IMR-90 (cell line): ENCODE data around the gene ALKBH7. TPM values are rescaled to one million over a fixed set of nuclear protein-coding genes. Genes with fewer than 3 reads are reported as not detected.
A peak's percentile ranks its signal among the peaks of the same experiment; 100 is the strongest.

Experiments
- ATAC-seq: fragments of 200-7000 bp; cut with Tn5 transposase; 2 replicates; pipeline ENCODE4 v1.9.1; 2020; ENCODE audit warnings: low read depth, mild to moderate bottlenecking, moderate library complexity
- BruUV-seq: library from RNA; stranded (reverse); fragments of 400-500 nt; replicated peaks from 2 replicates; lab custom pipeline; 2021; lab: Mats Ljungman, UMichigan
- CTCF ChIA-PET: fragments of 300-600 bp; formaldehyde crosslinking; extraction: SDS; loops from one replicate; lab custom pipeline; 2021; ENCODE audit warnings: antibody characterized with exemption; lab: Yijun Ruan, JAX
- POLR2A ChIA-PET: fragments of 300-600 bp; sonication (Branson Sonifier 250); formaldehyde crosslinking; loops from one replicate; lab custom pipeline; 2022; ENCODE audit warnings: antibody characterized with exemption; ENCODE audit not compliant: unreplicated experiment; lab: Charles Lee
- DNase-seq: peaks from one replicate; pipeline ENCODE4 v3.0.0; 2013
- H2AFZ ChIP-seq: replicated peaks from 2 replicates; pipeline ENCODE3; 2013; ENCODE audit warnings: low read length, mild to moderate bottlenecking; ENCODE audit not compliant: poor library complexity
- H2AK5ac ChIP-seq: 2 replicates; pipeline ENCODE4 v1.6.1; 2013; ENCODE audit warnings: low read depth, low read length, inconsistent platforms
- H2AK9ac ChIP-seq: replicated peaks from 2 replicates; pipeline ENCODE3; 2013; ENCODE audit warnings: mild to moderate bottlenecking, low read depth, low read length, moderate library complexity; ENCODE audit not compliant: poor library complexity
- H2BK120ac ChIP-seq: 2 replicates; pipeline ENCODE4 v1.6.1; 2013; ENCODE audit warnings: low read depth, low read length, inconsistent platforms
- H2BK15ac ChIP-seq: 3 replicates; pipeline ENCODE4 v1.6.1; 2013; ENCODE audit warnings: low read depth, low read length, inconsistent platforms
- H2BK20ac ChIP-seq: 2 replicates; pipeline ENCODE4 v1.6.1; 2013; ENCODE audit warnings: low read depth, mild to moderate bottlenecking, inconsistent platforms, low read length, moderate library complexity
- H2BK5ac ChIP-seq: 2 replicates; pipeline ENCODE4 v1.6.1; 2013; ENCODE audit warnings: mild to moderate bottlenecking, low read depth, low read length, inconsistent platforms; ENCODE audit not compliant: poor library complexity, severe bottlenecking
- H3K14ac ChIP-seq: replicated peaks from 2 replicates; pipeline ENCODE4 v1.6.1; 2013; ENCODE audit warnings: low read depth, low read length, inconsistent platforms
- H3K18ac ChIP-seq: 2 replicates; pipeline ENCODE4 v1.6.1; 2013; ENCODE audit warnings: low read depth, low read length, control low read depth
- H3K23ac ChIP-seq: 2 replicates; pipeline ENCODE4 v1.6.1; 2013; ENCODE audit warnings: low read depth, low read length, inconsistent platforms
- H3K27ac ChIP-seq: 2 replicates; pipeline ENCODE4 v1.5.1; 2013; ENCODE audit warnings: mild to moderate bottlenecking, control low read depth, low read length; ENCODE audit not compliant: insufficient read depth
- H3K27me3 ChIP-seq: 2 replicates; pipeline ENCODE4 v1.6.1; 2013; ENCODE audit warnings: low read length; ENCODE audit not compliant: control insufficient read depth, insufficient read depth
- H3K36me3 ChIP-seq: 2 replicates; pipeline ENCODE4 v1.6.1; 2013; ENCODE audit warnings: low read length, mixed read lengths; ENCODE audit not compliant: control insufficient read depth, insufficient read depth
- H3K4ac ChIP-seq: 2 replicates; pipeline ENCODE4 v1.6.1; 2013; ENCODE audit warnings: low read depth, low read length, inconsistent platforms
- H3K4me1 ChIP-seq: 2 replicates; pipeline ENCODE4 v1.6.1; 2013; ENCODE audit warnings: low read length, mixed read lengths; ENCODE audit not compliant: control insufficient read depth, insufficient read depth
- H3K4me2 ChIP-seq: 2 replicates; pipeline ENCODE4 v1.6.1; 2013; ENCODE audit warnings: low read depth, mild to moderate bottlenecking, control low read depth, low read length, moderate library complexity
- H3K4me3 ChIP-seq: 2 replicates; pipeline ENCODE4 v1.5.1; 2013; ENCODE audit warnings: low read depth, mild to moderate bottlenecking, control low read depth, low read length, moderate library complexity; ENCODE audit not compliant: insufficient read depth
- H3K56ac ChIP-seq: 2 replicates; pipeline ENCODE4 v1.6.1; 2013; ENCODE audit warnings: low read length, inconsistent platforms; ENCODE audit not compliant: insufficient read depth; ENCODE audit errors: extremely low read depth
- H3K79me1 ChIP-seq, 2 experiments: 2 replicates each; pipeline ENCODE4 v1.6.1; 2013; ENCODE audit warnings: low read length in 2 of 2, inconsistent platforms in 1 of 2, low read depth in 1 of 2
- H3K9ac ChIP-seq: 2 replicates; pipeline ENCODE4 v1.6.1; 2013; ENCODE audit warnings: low read depth, low read length, control low read depth
- H3K9me1 ChIP-seq: 2 replicates; pipeline ENCODE4 v1.6.1; 2013; ENCODE audit warnings: low read length, inconsistent platforms; ENCODE audit not compliant: insufficient read depth
- H3K9me3 ChIP-seq: 2 replicates; pipeline ENCODE4 v1.6.1; 2013; ENCODE audit warnings: low read length; ENCODE audit not compliant: control insufficient read depth, insufficient read depth
- H4K20me1 ChIP-seq: 2 replicates; pipeline ENCODE4 v1.6.1; 2013; ENCODE audit warnings: low read length, inconsistent platforms; ENCODE audit not compliant: insufficient read depth
- H4K5ac ChIP-seq: 2 replicates; pipeline ENCODE4 v1.6.1; 2013; ENCODE audit warnings: mild to moderate bottlenecking, low read depth, low read length, control low read depth
- H4K8ac ChIP-seq, 2 experiments: 2 replicates each; pipeline ENCODE4 v1.6.1; 2013; ENCODE audit warnings: low read depth in 2 of 2, low read length in 2 of 2, control low read depth in 1 of 2, inconsistent platforms in 1 of 2
- H4K91ac ChIP-seq: 2 replicates; pipeline ENCODE4 v1.6.1; 2013; ENCODE audit warnings: low read depth, low read length, inconsistent platforms; ENCODE audit not compliant: insufficient read depth
- BHLHE40 ChIP-seq: fragments of 150-350 bp; IDR thresholded peaks from 2 replicates; pipeline ENCODE4 v1.6.1; 2016; ENCODE audit warnings: mild to moderate bottlenecking, low read depth, low read length
- ELK1 ChIP-seq: fragments of 150-350 bp; IDR thresholded peaks from 2 replicates; pipeline ENCODE4 v1.6.1; 2016; ENCODE audit warnings: low read depth, mild to moderate bottlenecking, low read length, moderate library complexity, borderline replicate concordance
- FOS ChIP-seq: fragments of 150-350 bp; IDR thresholded peaks from 2 replicates; pipeline ENCODE4 v1.6.1; 2016; ENCODE audit warnings: low read depth, low read length
- MAFK ChIP-seq: IDR thresholded peaks from 2 replicates; pipeline ENCODE4 v1.6.1; 2012; ENCODE audit warnings: low read depth, low read length, improper control_type of control experiment
- MXI1 ChIP-seq: IDR thresholded peaks from 2 replicates; pipeline ENCODE4 v1.6.1; 2012; ENCODE audit warnings: low read depth, mild to moderate bottlenecking, low read length, moderate library complexity, borderline replicate concordance
- NFE2L2 ChIP-seq: fragments of 150-350 bp; IDR thresholded peaks from 2 replicates; pipeline ENCODE4 v1.6.1; 2016; ENCODE audit warnings: low read depth, mild to moderate bottlenecking, low read length
- POLR2A ChIP-seq: IDR thresholded peaks from 2 replicates; pipeline ENCODE4 v1.6.1; 2012; ENCODE audit warnings: mild to moderate bottlenecking, low read depth, low read length
- RAD21 ChIP-seq: IDR thresholded peaks from 2 replicates; pipeline ENCODE4 v1.6.1; 2012; ENCODE audit warnings: low read length, improper control_type of control experiment
- SMC3 ChIP-seq: fragments of 150-350 bp; IDR thresholded peaks from 2 replicates; pipeline ENCODE4 v1.6.1; 2016; ENCODE audit warnings: low read depth, mild to moderate bottlenecking, antibody characterized with exemption, low read length, moderate library complexity
- WGBS, 2 experiments: methylation state at CpG; one replicate each; pipeline versions ENCODE4 v1.1.5 to v1.1.7; 2013; ENCODE audit warnings: missing lambda C conversion rate in 2 of 2; ENCODE audit not compliant: insufficient read length in 1 of 2; ENCODE audit errors: extremely low coverage in 2 of 2; 5-methylcytosine and 5-hydroxymethylcytosine counted together
- dilution Hi-C: fragments of 300-500 bp; cut with HindIII; formaldehyde crosslinking; loops from one replicate; pipeline ENCODE4 v1.14.3; 2018; ENCODE audit warnings: low sequenced_read_pairs; ENCODE audit not compliant: unreplicated experiment
- in situ Hi-C: fragments of 300-500 bp; cut with MboI; formaldehyde crosslinking; loops from 3 replicates; pipeline ENCODE4 v1.14.3; 2019; ENCODE audit warnings: low sequenced_read_pairs, inconsistent platforms, mixed read lengths
- intact Hi-C: fragments of 100-400 bp; cut with micrococcal nuclease; formaldehyde crosslinking; loops from 2 replicates; pipeline ENCODE4 v1.10.0; 2022
- polyA plus RNA-seq, 3 experiments: library from polyadenylated mRNA; depleted of rRNA; stranded (reverse); fragments of >200 nt; gene quantifications; 2 replicates each; pipeline ENCODE4 v1.2.3, GENCODE V29; 2012; ENCODE audit warnings: low replicate concordance in 1 of 3
- total RNA-seq: library from RNA; depleted of rRNA; stranded (reverse); fragments of >200 nt; gene quantifications from 2 replicates; pipeline ENCODE4 v1.2.3, GENCODE V29; 2012

ALKBH7 gene
- total and polyA plus RNA-seq, 2 of the 4 experiments (the other 2 are of a cell fraction) = 9.3 to 22.5 TPM

GRCh38 chr19:6374161-6374709, 1.6 kb downstream of the ALKBH7 start:
- H3K56ac ChIP-seq = no peak overlapping the region
- WGBS, 2 experiments = 66% methylated on average over 15 of the region's 29 CpGs; no CpG with 5 or more reads in 1 of the 2 experiments
- no peaks in the 10 kb centered on the region for H3K27me3 ChIP-seq
- peak overlapping the region; percentile 65 for H2BK5ac ChIP-seq
- H3K9ac ChIP-seq = peak overlapping the region; percentile 49; the same call in 1 of the 2 replicates
- in situ Hi-C loops (no loop called here), dilution Hi-C loops (no loop called here), intact Hi-C loops (no loop called here)
- peak overlapping the region; percentile 95 for H3K14ac ChIP-seq
- H4K8ac ChIP-seq = peak overlapping the region; percentile 89 to 94; a peak in 2 of 4 replicates
- no peak overlapping the region for H3K18ac ChIP-seq
- H2BK20ac ChIP-seq = 0 out of 2 replicates have a peak overlapping the region, but pooled peaks have one; percentile 10
- ATAC-seq (no peak), DNase-seq (no peak)
- peak overlapping the region; percentile 100 for H2AK9ac ChIP-seq
- peak overlapping the region; percentile 57 for H4K91ac ChIP-seq
- H3K9me1 ChIP-seq = peaks cover 13% of the 10 kb centered on the region
- TF ChIP-seq RAD21 (no peak), FOS (no peak), POLR2A (no peak), BHLHE40 (no peak), MAFK (no peak), SMC3 (no peak), MXI1 (no peak), ELK1 (no peak), NFE2L2 (no peak)
- peak overlapping the region; percentile 97 for H2AFZ ChIP-seq
- BruUV-seq = no TSS peak
- ChIA-PET POLR2A (no interaction called here), CTCF (no interaction called here)
- H3K4me3 ChIP-seq = no peak overlapping the region
- H3K23ac ChIP-seq = no peak overlapping the region
- no peak overlapping the region for H2BK15ac ChIP-seq
- peaks cover 6% of the 10 kb centered on the region; the same call in 1 of the 2 replicates for H3K36me3 ChIP-seq
- peak overlapping the region; percentile 88 for H3K4ac ChIP-seq
- H4K20me1 ChIP-seq = no peaks in the 10 kb centered on the region
- H2AK5ac ChIP-seq = peak overlapping the region; percentile 98
- H3K4me1 ChIP-seq = peaks cover 11% of the 10 kb centered on the region
- H3K4me2 ChIP-seq = peak overlapping the region; percentile 88; the same call in 1 of the 2 replicates
- H3K9me3 ChIP-seq = no peaks in the 10 kb centered on the region
- H2BK120ac ChIP-seq = no peak overlapping the region
- H3K79me1 ChIP-seq = peaks cover 7 to 14% of the 10 kb centered on the region in 2 experiments; a peak in 3 of 4 replicates
- no peak overlapping the region for H3K27ac ChIP-seq
- H4K5ac ChIP-seq = peak overlapping the region; percentile 52
